Ishikawa (cell line): ENCODE results near the gene COPA.

Experiments
- CEBPB ChIP-seq: IDR thresholded peaks from 2 replicates; pipeline ENCODE4 v1.6.1; 2012
- CREB1 ChIP-seq: IDR thresholded peaks from 2 replicates; pipeline ENCODE4 v1.6.1; 2012; ENCODE audit warnings: low read depth
- EGR1 ChIP-seq: IDR thresholded peaks from 2 replicates; pipeline ENCODE4 v1.6.1; 2012
- EP300 ChIP-seq: IDR thresholded peaks from 2 replicates; pipeline ENCODE4 v1.6.1; 2012; ENCODE audit warnings: borderline replicate concordance
- FOXM1 ChIP-seq: IDR thresholded peaks from 2 replicates; pipeline ENCODE4 v1.6.1; 2012; ENCODE audit warnings: low read depth, borderline replicate concordance
- NFIC ChIP-seq: IDR thresholded peaks from 2 replicates; pipeline ENCODE4 v1.6.1; 2012
- REST ChIP-seq: IDR thresholded peaks from 2 replicates; pipeline ENCODE4 v1.6.1; 2012; ENCODE audit warnings: low read depth, mild to moderate bottlenecking
- TAF1 ChIP-seq: IDR thresholded peaks from 2 replicates; pipeline ENCODE4 v1.6.1; 2012; ENCODE audit warnings: low read depth, mild to moderate bottlenecking
- TCF12 ChIP-seq: IDR thresholded peaks from 2 replicates; pipeline ENCODE4 v1.6.1; 2012; ENCODE audit warnings: low read depth
- TEAD4 ChIP-seq: IDR thresholded peaks from 2 replicates; pipeline ENCODE4 v1.6.1; 2012
- YY1 ChIP-seq: IDR thresholded peaks from 2 replicates; pipeline ENCODE4 v1.6.1; 2012; ENCODE audit warnings: low read depth
- TF ChIP-seq, protein P1 (sequence below): IDR thresholded peaks from 2 replicates; pipeline ENCODE4 v1.6.1; 2012

- no peak for TF ChIP-seq NFIC
- no peak for TF ChIP-seq TEAD4
- TF ChIP-seq YY1: no peak
- no peak for TF ChIP-seq EP300
- no peak for TF ChIP-seq CEBPB
- TF ChIP-seq FOXM1: no peak
- TF ChIP-seq CREB1: no peak
- TF ChIP-seq TAF1: no peak
- no peak for TF ChIP-seq TCF12
- TF ChIP-seq REST: no peak
- TF ChIP-seq, protein P1, sequence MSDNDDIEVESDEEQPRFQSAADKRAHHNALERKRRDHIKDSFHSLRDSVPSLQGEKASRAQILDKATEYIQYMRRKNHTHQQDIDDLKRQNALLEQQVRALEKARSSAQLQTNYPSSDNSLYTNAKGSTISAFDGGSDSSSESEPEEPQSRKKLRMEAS: no peak
- no peak for TF ChIP-seq EGR1
Measured at GRCh38 chr1:160359559-160360226, 16.6 kb upstream of the COPA start.
